ENCODE results near the gene CFAP299. TPM values are rescaled to one million over a fixed set of nuclear protein-coding genes. Genes with fewer than 3 reads are reported as not detected.

CFAP299 gene
- total and polyA plus RNA-seq, 9 of the 15 experiments (the other 6 are each of a cell fraction or from before 2014, with no cell fraction given): 0.09 to 3.0 (median 0.76) TPM

GRCh38 chr4:80576796-80577195, 241.3 kb downstream of the CFAP299 start (continued):
- no peak for TF ChIP-seq ZNF398 (CRISPR knock-in tag; IDR thresholded peaks at IDR 0.05)
- TF ChIP-seq CTBP1 (IDR thresholded peaks at IDR 0.05; ENCODE audit: borderline replicate concordance): no peak
- TF ChIP-seq GTF2A2 (tag; IDR thresholded peaks at IDR 0.05): no peak
- TF ChIP-seq CSDE1 (IDR thresholded peaks at IDR 0.05): no peak
- no peak for TF ChIP-seq KDM4B (IDR thresholded peaks at IDR 0.05; ENCODE audit: borderline replicate concordance in 2 of 2, low read depth in 1 of 2)
- no peak for TF ChIP-seq MYC (IDR thresholded peaks at IDR 0.05; ENCODE audit: low read depth, low read length)
- TF ChIP-seq MYC (CRISPR knock-in tag; IDR thresholded peaks at IDR 0.05; ENCODE audit: borderline replicate concordance, low read depth): no peak
- TF ChIP-seq CLOCK (CRISPR knock-in tag; IDR thresholded peaks at IDR 0.05; ENCODE audit: borderline replicate concordance): no peak
- no peak for TF ChIP-seq TGIF2 (CRISPR knock-in tag; IDR thresholded peaks at IDR 0.05)

Measured in K562 (cell line).